Transverse colon (tissue), 4 donors: ENCODE results near the gene MATN1. TPM values are rescaled to one million over a fixed set of nuclear protein-coding genes. Genes with fewer than 3 reads are reported as not detected.

Experiments used
- DNase-seq: peaks from one replicate; pipeline ENCODE4 v3.0.0-alpha.2; 2019
- H3K27ac ChIP-seq, 4 donors: fragments of 200-600 bp; sonication (generic); 2 replicates each; pipeline ENCODE4 v1.5.1; 2016 to 2018; ENCODE audit warnings: inconsistent platforms in 4 of 4
- H3K27me3 ChIP-seq: fragments of 200-600 bp; sonication (generic); 2 replicates; pipeline ENCODE4 v1.5.1; 2017; ENCODE audit warnings: inconsistent platforms
- H3K36me3 ChIP-seq, 4 donors: fragments of 200-600 bp; sonication (generic); 2 replicates each; pipeline ENCODE4 v1.5.1; 2017 to 2019; ENCODE audit warnings: inconsistent platforms in 4 of 4
- H3K4me1 ChIP-seq, 4 donors: fragments of 200-600 bp; sonication (generic); 2 replicates each; pipeline ENCODE4 v1.5.1; 2017 to 2020; ENCODE audit warnings: inconsistent platforms in 4 of 4
- H3K4me3 ChIP-seq, 4 donors: fragments of 200-600 bp; sonication (generic); 1 replicate in 1 of 4; 2 replicates in 3 of 4; pipeline versions ENCODE4 v1.5.1 to v1.6.1; 2017 to 2019; ENCODE audit warnings: inconsistent platforms in 4 of 4
- H3K9me3 ChIP-seq, 2 donors: fragments of 200-600 bp; sonication (generic); 2 replicates each; pipeline ENCODE4 v1.5.1; 2017 to 2019; ENCODE audit warnings: inconsistent platforms in 2 of 2
- EP300 ChIP-seq: sonication (generic); formaldehyde crosslinking; IDR thresholded peaks from one replicate; pipeline ENCODE4 v1.6.1; 2017; ENCODE audit warnings: antibody characterized with exemption, low read depth
- POLR2A ChIP-seq: fragments of 450-650 bp; IDR thresholded peaks from one replicate; pipeline ENCODE4 v1.6.1; 2016; ENCODE audit warnings: antibody characterized with exemption, mild to moderate bottlenecking, moderate library complexity
- POLR2AphosphoS5 ChIP-seq, 3 donors: sonication (generic); formaldehyde crosslinking; IDR thresholded peaks; one replicate each; pipeline ENCODE4 v1.6.1; 2016; ENCODE audit warnings: antibody characterized with exemption in 3 of 3
- WGBS, 2 donors: methylation state at CpG; one replicate each; pipeline ENCODE4 v1.1.5; 2018; ENCODE audit warnings: low coverage in 1 of 2; 5-methylcytosine and 5-hydroxymethylcytosine counted together
- in situ Hi-C, 4 donors: fragments of 200-750 bp; cut with MboI; loops; one replicate each; pipeline versions ENCODE4 v1.15.0 to v1.15.1; 2017; ENCODE audit warnings: low sequenced_read_pairs in 3 of 4, low pct_ligation_motif_present in 1 of 4, low pct_unique_long_range_greater_than_20kb in 1 of 4
- intact Hi-C: fragments of 100-400 bp; cut with DNase I; formaldehyde crosslinking; loops from one replicate; pipeline ENCODE4 v1.15.1; 2023; ENCODE audit warnings: low total_unique reads
- total RNA-seq, 4 donors: library from RNA; depleted of rRNA; stranded (reverse); fragments of >200 nt; gene quantifications; one replicate each; pipeline ENCODE4 v1.1.0, GENCODE V29; 2016
- TF ChIP-seq, protein P1 (sequence below), 5 experiments: fragments of 200-600 bp in 3 of 5; fragments of 450-650 bp in 2 of 5; sonication (generic) in 3 of 5; IDR thresholded peaks; 1 replicate in 2 of 5; 2 replicates in 3 of 5; pipeline ENCODE4 v1.5.1; 2016 to 2017; ENCODE audit warnings: antibody characterized with exemption in 5 of 5, inconsistent platforms in 3 of 5, mild to moderate bottlenecking in 2 of 5, moderate library complexity in 1 of 5

The MATN1 gene
- total RNA-seq, 4 donors from 2014 or later = not detected

DNA sequence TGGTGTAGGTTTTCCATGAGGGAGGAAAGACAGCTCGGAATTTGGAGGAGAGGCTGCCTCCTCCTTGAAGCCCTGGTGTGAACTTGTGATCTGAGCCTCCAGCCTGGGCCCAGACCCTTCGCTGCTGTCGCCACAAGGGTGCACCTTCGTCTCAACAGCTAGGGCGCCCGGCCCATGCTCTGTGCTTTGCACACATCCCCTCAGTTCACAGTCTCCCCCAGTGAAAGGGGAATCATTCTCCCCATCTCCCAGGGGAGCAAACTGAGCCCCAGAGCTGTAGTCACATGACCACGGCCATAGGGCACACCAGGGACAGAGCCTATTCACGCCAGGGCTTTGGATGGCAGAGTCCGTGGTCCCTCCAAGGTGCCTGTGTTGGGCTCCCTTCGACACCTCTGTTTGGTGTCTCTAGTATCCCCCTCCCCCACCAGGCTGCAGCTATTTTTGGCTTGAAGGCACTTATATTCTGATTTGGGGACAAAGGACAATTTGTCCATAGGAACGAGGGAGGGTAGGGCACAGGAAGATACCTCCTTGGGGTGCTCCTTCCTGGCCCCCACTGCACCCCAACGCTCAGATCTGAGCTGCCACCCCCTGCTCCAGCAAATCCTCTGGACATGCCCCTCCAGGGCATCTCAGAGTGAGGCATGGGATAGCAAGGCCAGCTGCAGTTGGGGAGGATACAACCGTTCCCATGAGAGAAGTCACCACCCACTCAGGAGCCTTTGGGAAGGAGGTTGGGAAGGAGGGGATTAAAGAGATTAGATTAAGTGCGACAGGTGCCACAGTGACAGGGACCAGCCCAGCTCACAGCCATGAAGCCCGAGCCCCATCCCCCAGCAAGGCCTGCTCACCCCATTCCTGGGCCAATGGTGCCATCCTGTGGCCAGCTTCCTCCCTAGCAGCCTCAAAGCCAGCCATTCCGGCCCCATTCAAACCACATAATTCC, 15.7 kb downstream of the MATN1 start:
- peak; percentile 72 for DNase-seq
- Histone ChIP-seq H3K36me3 (no peaks in the 10 kb centered on the region), H3K27ac (no peak overlapping the region), H3K4me3 (no peak overlapping the region), H3K4me1 (peaks cover 0 to 13% (median 9%) of the 10 kb centered on the region in 4 donors), H3K9me3 (no peaks in the 10 kb centered on the region), H3K27me3 (peaks cover 10% of the 10 kb centered on the region)
- intact Hi-C loops (loop anchor here (5.0 to 10.0 kb wide), 3 partner anchors 325 to 1470 kb away; partner anchors contain the start of gene PTPRU), in situ Hi-C loops (loop anchor here in 1 of 4 donors (25.0 kb wide), 1 partner anchor 1470 kb away; the partner anchor contains the start of genes MECR and PTPRU)
- 51% methylated on average over 16 of the region's 16 CpGs; no CpG with 5 or more reads in 1 of the 2 donors for WGBS, 2 donors
- TF ChIP-seq POLR2AphosphoS5 (IDR thresholded peaks at IDR 0.05) (no peak), POLR2A (no peak), EP300 (no peak)
- TF ChIP-seq, protein P1, sequence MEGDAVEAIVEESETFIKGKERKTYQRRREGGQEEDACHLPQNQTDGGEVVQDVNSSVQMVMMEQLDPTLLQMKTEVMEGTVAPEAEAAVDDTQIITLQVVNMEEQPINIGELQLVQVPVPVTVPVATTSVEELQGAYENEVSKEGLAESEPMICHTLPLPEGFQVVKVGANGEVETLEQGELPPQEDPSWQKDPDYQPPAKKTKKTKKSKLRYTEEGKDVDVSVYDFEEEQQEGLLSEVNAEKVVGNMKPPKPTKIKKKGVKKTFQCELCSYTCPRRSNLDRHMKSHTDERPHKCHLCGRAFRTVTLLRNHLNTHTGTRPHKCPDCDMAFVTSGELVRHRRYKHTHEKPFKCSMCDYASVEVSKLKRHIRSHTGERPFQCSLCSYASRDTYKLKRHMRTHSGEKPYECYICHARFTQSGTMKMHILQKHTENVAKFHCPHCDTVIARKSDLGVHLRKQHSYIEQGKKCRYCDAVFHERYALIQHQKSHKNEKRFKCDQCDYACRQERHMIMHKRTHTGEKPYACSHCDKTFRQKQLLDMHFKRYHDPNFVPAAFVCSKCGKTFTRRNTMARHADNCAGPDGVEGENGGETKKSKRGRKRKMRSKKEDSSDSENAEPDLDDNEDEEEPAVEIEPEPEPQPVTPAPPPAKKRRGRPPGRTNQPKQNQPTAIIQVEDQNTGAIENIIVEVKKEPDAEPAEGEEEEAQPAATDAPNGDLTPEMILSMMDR (IDR thresholded peaks at IDR 0.05) = peak; percentile 75 to 91 (median 75)

DNA sequence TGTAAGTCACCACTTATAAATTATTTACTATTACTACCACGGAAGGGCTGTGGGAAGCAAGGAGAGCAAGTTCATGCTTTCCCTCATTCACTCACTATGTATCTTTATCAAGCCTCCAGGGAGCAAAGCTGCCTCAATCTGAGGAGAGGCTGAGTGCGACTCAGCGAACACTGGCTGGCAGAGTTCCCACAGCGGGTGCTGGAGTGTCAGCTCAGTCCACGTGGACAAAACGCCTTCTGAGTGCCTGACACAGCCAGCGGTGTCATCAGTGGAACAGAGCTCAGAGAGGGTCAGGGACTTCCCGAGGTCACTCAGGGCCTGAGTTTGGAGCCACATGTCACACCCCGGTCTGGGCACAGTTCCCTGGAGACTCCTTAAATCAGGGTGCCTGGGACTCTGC, 16.9 kb downstream of the MATN1 start:
- DNase-seq = no peak
- Histone ChIP-seq H3K36me3 (no peaks in the 10 kb centered on the region), H3K27me3 (peaks cover 10% of the 10 kb centered on the region), H3K9me3 (no peaks in the 10 kb centered on the region), H3K4me3 (no peak overlapping the region), H3K27ac (no peak overlapping the region), H3K4me1 (peaks cover 0 to 13% (median 9%) of the 10 kb centered on the region in 4 donors)
- TF ChIP-seq, protein P1 (IDR thresholded peaks at IDR 0.05) = no peak
- TF ChIP-seq EP300 (no peak), POLR2AphosphoS5 (IDR thresholded peaks at IDR 0.05) (no peak), POLR2A (no peak)
- WGBS, 2 donors = 21 to 25% methylated on average over 1 to 9 of the region's 9 CpGs
- intact Hi-C loops = loop anchor here (5.0 to 10.0 kb wide), 3 partner anchors 324 to 1469 kb away; partner anchors contain the start of gene PTPRU
- in situ Hi-C loops = loop anchor here in 1 of 4 donors (25.0 kb wide), 1 partner anchor 1469 kb away; the partner anchor contains the start of genes MECR and PTPRU

DNA sequence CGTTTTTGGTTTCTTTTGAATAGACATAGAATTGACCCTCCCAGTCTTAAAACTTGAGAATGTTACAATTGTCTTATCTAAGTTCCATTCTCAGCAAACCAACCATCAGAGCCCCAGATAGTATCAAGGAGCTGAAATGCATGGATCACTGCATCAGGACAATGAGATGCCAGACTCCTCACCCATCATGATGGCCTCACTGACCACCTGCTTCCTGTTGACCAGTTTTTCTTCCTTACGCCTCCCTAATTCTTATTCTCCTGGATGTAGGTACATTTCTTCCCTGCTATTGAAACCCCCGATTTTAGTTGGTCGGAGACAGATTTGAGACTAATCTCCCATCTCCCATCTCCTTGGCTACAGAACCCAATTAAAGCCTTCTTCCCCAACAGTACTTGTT, 17.7 kb downstream of the MATN1 start:
- no peak overlapping the region for H3K27ac ChIP-seq
- TF ChIP-seq POLR2AphosphoS5 (IDR thresholded peaks at IDR 0.05) (no peak), POLR2A (no peak), EP300 (no peak)
- TF ChIP-seq, protein P1 (IDR thresholded peaks at IDR 0.05) = no peak
- peaks cover 0 to 18% (median 9%) of the 10 kb centered on the region in 4 donors for H3K4me1 ChIP-seq
- no peak overlapping the region for H3K4me3 ChIP-seq
- peaks cover 10% of the 10 kb centered on the region for H3K27me3 ChIP-seq
- intact Hi-C loops (loop anchor here (5.0 to 10.0 kb wide), 3 partner anchors 323 to 1468 kb away; partner anchors contain the start of gene PTPRU), in situ Hi-C loops (loop anchor here in 1 of 4 donors (25.0 kb wide), 1 partner anchor 1468 kb away; the partner anchor contains the start of genes MECR and PTPRU)
- no peak for DNase-seq
- no peaks in the 10 kb centered on the region for H3K9me3 ChIP-seq
- H3K36me3 ChIP-seq = no peaks in the 10 kb centered on the region
- WGBS, 2 donors = 69 to 88% methylated on average over 4 of the region's 4 CpGs
